Stimulated activated CD4-positive, alpha-beta T cell treated with anti-CD3 and anti-CD28 coated beads, Interleukin-12 subunit alpha, Interleukin-12 subunit beta, amount 100 ng/mL, for 4 hours (primary cell): Measurements from ENCODE around the gene GPR32.

Experiments used
- DNase-seq: peaks from one replicate; pipeline ENCODE4 v3.0.0-alpha.2; 2020

Gene GPR32

GRCh38 chr19:50785329-50785728 lies 15.1 kb downstream of the GPR32 start:
- DNase-seq, result no peak

GRCh38 chr19:50790396-50790795 lies 20.1 kb downstream of the GPR32 start, which contains the start of gene ACP4:
Gene ACP4, plus strand, starts transcription at chr19:50790415. Its CDS starts 0 bp downstream, at chr19:50790415.
- DNase-seq, result no peak

GRCh38 chr19:50790922-50791467 lies 20.7 kb downstream of the GPR32 start:
- DNase-seq, result no peak

GRCh38 chr19:50791594-50792271 lies 21.5 kb downstream of the GPR32 start:
- no peak for DNase-seq

GRCh38 chr19:50792272-50793250 lies 22.3 kb downstream of the GPR32 start:
- no peak for DNase-seq

GRCh38 chr19:50793558-50794065 lies 23.3 kb downstream of the GPR32 start:
- no peak for DNase-seq

GRCh38 chr19:50794074-50794875 lies 24.0 kb downstream of the GPR32 start:
- DNase-seq, result peak; percentile 39

- peak; percentile 42 for DNase-seq
Observed at GRCh38 chr19:50794876-50795663, 24.8 kb downstream of the GPR32 start.

GRCh38 chr19:50795664-50796073 lies 25.4 kb downstream of the GPR32 start:
- DNase-seq, result no peak

GRCh38 chr19:50796128-50796633 lies 25.9 kb downstream of the GPR32 start:
- no peak for DNase-seq

- no peak for DNase-seq
Observed at GRCh38 chr19:50796634-50797428, 26.6 kb downstream of the GPR32 start.

- DNase-seq, result no peak
Observed at GRCh38 chr19:50797429-50797780, 27.1 kb downstream of the GPR32 start.

- DNase-seq, result no peak
Observed at GRCh38 chr19:50797781-50798658, 27.8 kb downstream of the GPR32 start.

- no peak for DNase-seq
Observed at GRCh38 chr19:50798659-50799546, 28.6 kb downstream of the GPR32 start.

- no peak for DNase-seq
Observed at GRCh38 chr19:50799547-50799851, 29.2 kb downstream of the GPR32 start.

GRCh38 chr19:50801107-50801506 lies 30.8 kb downstream of the GPR32 start:
- no peak for DNase-seq

GRCh38 chr19:50803633-50804419 lies 33.6 kb downstream of the GPR32 start:
- DNase-seq, result peak; percentile 48
